ENCODE measurements around the gene POLA1.

- TF ChIP-seq CTCF (IDR thresholded peaks at IDR 0.05) (no peak), EZH2 (IDR thresholded peaks at IDR 0.05; ENCODE audit: borderline replicate concordance, insufficient read depth, low read depth, low read length, poor library complexity, severe bottlenecking) (no peak)
These were observed 148.8 kb downstream of the POLA1 start for GRCh38 chrX:24842486-24842885.

Measured in B cell (primary cell).